Amniotic stem cell (primary cell): ENCODE data around the gene CCDC24.

ENCODE experiments used
- DNase-seq: peaks from one replicate; lab custom pipeline; 2025; lab: John Stamatoyannopoulos, UW

Gene CCDC24

GRCh38 chr1:43991476-43992231, at the start of gene CCDC24:
TSS of gene CCDC24 (plus strand) at chr1:43991599. CDS start at chr1:43991879, 280 bp downstream.
- peak; percentile 80 for DNase-seq

- DNase-seq = no peak
Observed at GRCh38 chr1:43942411-43942810, 49.0 kb upstream of the CCDC24 start.

- no peak for DNase-seq
Observed at GRCh38 chr1:43944860-43945259, 46.5 kb upstream of the CCDC24 start.

- no peak for DNase-seq
Observed at GRCh38 chr1:43945674-43946235, 45.6 kb upstream of the CCDC24 start.

GRCh38 chr1:43946236-43947060, 45.0 kb upstream of the CCDC24 start, which contains the start of gene IPO13:
TSS of gene IPO13 (plus strand) at chr1:43946950. CDS start at chr1:43947601, 651 bp downstream.
- DNase-seq = peak; percentile 85

- DNase-seq = no peak
Observed at GRCh38 chr1:43947061-43947873, 44.1 kb upstream of the CCDC24 start.

- no peak for DNase-seq
Observed at GRCh38 chr1:43947874-43948437, 43.4 kb upstream of the CCDC24 start.

- no peak for DNase-seq
Observed at GRCh38 chr1:43949678-43950077, 41.7 kb upstream of the CCDC24 start.

- DNase-seq = no peak
Observed at GRCh38 chr1:43951021-43951985, 40.1 kb upstream of the CCDC24 start.

- DNase-seq = no peak
Observed at GRCh38 chr1:43952731-43953346, 38.6 kb upstream of the CCDC24 start.

- DNase-seq = no peak
Observed at GRCh38 chr1:43953361-43953760, 38.0 kb upstream of the CCDC24 start.

- DNase-seq = no peak
Observed at GRCh38 chr1:43954036-43954435, 37.4 kb upstream of the CCDC24 start.

- no peak for DNase-seq
Observed at GRCh38 chr1:43956234-43956633, 35.2 kb upstream of the CCDC24 start.

- no peak for DNase-seq
Observed at GRCh38 chr1:43957407-43958040, 33.9 kb upstream of the CCDC24 start.

GRCh38 chr1:43958351-43959255, 32.8 kb upstream of the CCDC24 start:
- no peak for DNase-seq

- DNase-seq = no peak
Observed at GRCh38 chr1:43960798-43961197, 30.6 kb upstream of the CCDC24 start.

GRCh38 chr1:43961692-43962091, 29.7 kb upstream of the CCDC24 start:
- DNase-seq = no peak

GRCh38 chr1:43962324-43962723, 29.1 kb upstream of the CCDC24 start:
- no peak for DNase-seq
